Activated CD4-positive, alpha-beta T cell treated with anti-CD3 and anti-CD28 coated beads, Interleukin-10, Interleukin-2, amounts not matched to agents 100 ng/mL and 50 ng/mL, durations not matched to agents 16 hours and 8 hours (primary cell): ENCODE measurements around the gene EXO1.
"Not testable (repeated sequence)": the region's sequence is repeated elsewhere in the genome, so short reads cannot be mapped to it uniquely, and the experiment has no call there.

ENCODE experiments used
- DNase-seq: peaks from one replicate; pipeline ENCODE4 v3.0.0-alpha.2; 2020

Gene EXO1

GRCh38 chr1:241847796-241848685 lies at the start of gene EXO1:
Gene EXO1, plus strand, starts transcription at chr1:241848204. Its CDS starts 2,222 bp downstream, at chr1:241850426.
- DNase-seq = peak; percentile 92

- no peak for DNase-seq
These were observed 48.6 kb upstream of the EXO1 start for GRCh38 chr1:241799416-241799815.

- DNase-seq = no peak
These were observed 47.4 kb upstream of the EXO1 start for GRCh38 chr1:241800640-241801039.

- no peak for DNase-seq
These were observed 45.1 kb upstream of the EXO1 start for GRCh38 chr1:241802863-241803262.

- not testable (repeated sequence) for DNase-seq
These were observed 43.3 kb upstream of the EXO1 start for GRCh38 chr1:241804706-241805105.

- DNase-seq = no peak
These were observed 39.7 kb upstream of the EXO1 start for GRCh38 chr1:241808265-241808664.

- DNase-seq = no peak
These were observed 37.1 kb upstream of the EXO1 start for GRCh38 chr1:241810769-241811405.

GRCh38 chr1:241813768-241814320 lies 34.2 kb upstream of the EXO1 start:
- DNase-seq = no peak

GRCh38 chr1:241816008-241816407 lies 32.0 kb upstream of the EXO1 start:
- DNase-seq = no peak

GRCh38 chr1:241817331-241817792 lies 30.6 kb upstream of the EXO1 start:
- DNase-seq = no peak

- DNase-seq = no peak
These were observed 29.9 kb upstream of the EXO1 start for GRCh38 chr1:241817956-241818612.

- DNase-seq = no peak
These were observed 28.6 kb upstream of the EXO1 start for GRCh38 chr1:241819340-241819866.

- DNase-seq = no peak
These were observed 26.6 kb upstream of the EXO1 start for GRCh38 chr1:241821363-241821762.

GRCh38 chr1:241822846-241823245 lies 25.2 kb upstream of the EXO1 start:
- no peak for DNase-seq

GRCh38 chr1:241823925-241824324 lies 24.1 kb upstream of the EXO1 start:
- no peak for DNase-seq

GRCh38 chr1:241825581-241825980 lies 22.4 kb upstream of the EXO1 start:
- DNase-seq = no peak

GRCh38 chr1:241826613-241827012 lies 21.4 kb upstream of the EXO1 start:
- not testable (repeated sequence) for DNase-seq

GRCh38 chr1:241827264-241827663 lies 20.7 kb upstream of the EXO1 start:
- DNase-seq = no peak

- DNase-seq = no peak
These were observed 19.5 kb upstream of the EXO1 start for GRCh38 chr1:241828463-241829021.

GRCh38 chr1:241829468-241829867 lies 18.5 kb upstream of the EXO1 start:
- no peak for DNase-seq

- no peak for DNase-seq
These were observed 13.1 kb upstream of the EXO1 start for GRCh38 chr1:241834733-241835377.

- DNase-seq = no peak
These were observed 11.1 kb upstream of the EXO1 start for GRCh38 chr1:241836941-241837340.
